Measurements from ENCODE around the gene DGKB. TPM values are rescaled to one million over a fixed set of nuclear protein-coding genes. Genes with fewer than 3 reads are reported as not detected.

The DGKB gene
- total RNA-seq, 8 experiments from 2014 or later, result 0.22 to 13.6 (median 9.0) TPM

- Histone ChIP-seq H3K4me1 (replicated peaks in 1 of 2) (no peaks in the 10 kb centered on the region), H3K4me3 (no peak overlapping the region), H3K27ac (no peak overlapping the region)
- no peak for ATAC-seq (replicated peaks in 6 of 8)
- in situ Hi-C loops (cut with MboI; ENCODE audit: low pct_unique_long_range_greater_than_20kb in 2 of 9, low sequenced_read_pairs in 9 of 9, unreplicated experiment in 9 of 9), result no loop called here
- 42 to 100% (median 59%) methylated on average over 1 to 2 of the region's 2 CpGs; no CpG with 5 or more reads in 1 of the 10 experiments for WGBS, 10 experiments
Observed at GRCh38 chr7:14630048-14630447, 272.5 kb downstream of the DGKB start.

- Histone ChIP-seq H3K4me3 (no peak overlapping the region), H3K4me1 (replicated peaks in 1 of 2) (no peaks in the 10 kb centered on the region), H3K27ac (no peak overlapping the region)
- in situ Hi-C loops (cut with MboI; ENCODE audit: low pct_unique_long_range_greater_than_20kb in 2 of 9, low sequenced_read_pairs in 9 of 9, unreplicated experiment in 9 of 9), result no loop called here
- WGBS, 10 experiments, result 17 to 100% (median 68%) methylated on average over 1 of the region's 1 CpG; no CpG with 5 or more reads in 2 of the 10 experiments
- no peak for ATAC-seq (replicated peaks in 6 of 8)
Observed at GRCh38 chr7:14628516-14628915, 274.0 kb downstream of the DGKB start.

GRCh38 chr7:14626076-14626475 is 276.5 kb downstream of the DGKB start:
- Histone ChIP-seq H3K27ac (no peak overlapping the region), H3K4me1 (replicated peaks in 1 of 2) (peaks cover 3 to 5% of the 10 kb centered on the region in 2 donors), H3K4me3 (no peak overlapping the region)
- in situ Hi-C loops (cut with MboI; ENCODE audit: low pct_unique_long_range_greater_than_20kb in 2 of 9, low sequenced_read_pairs in 9 of 9, unreplicated experiment in 9 of 9), result no loop called here
- ATAC-seq (replicated peaks in 6 of 8), result no peak
- WGBS, 10 experiments, result 55 to 100% (median 90%) methylated on average over 1 to 4 of the region's 4 CpGs; no CpG with 5 or more reads in 1 of the 10 experiments

- Histone ChIP-seq H3K27ac (no peak overlapping the region), H3K4me3 (no peak overlapping the region), H3K4me1 (replicated peaks in 1 of 2) (peaks cover 3 to 5% of the 10 kb centered on the region in 2 donors)
- in situ Hi-C loops (cut with MboI; ENCODE audit: low pct_unique_long_range_greater_than_20kb in 2 of 9, low sequenced_read_pairs in 9 of 9, unreplicated experiment in 9 of 9), result no loop called here
- peak in 5 of 8 experiments; percentile 48 to 76 (median 66) for ATAC-seq (replicated peaks in 6 of 8)
Observed at GRCh38 chr7:14622559-14622958, 280.0 kb downstream of the DGKB start.

- Histone ChIP-seq H3K27ac (no peak overlapping the region), H3K4me1 (replicated peaks in 1 of 2) (no peaks in the 10 kb centered on the region), H3K4me3 (no peak overlapping the region)
- no peak for ATAC-seq (replicated peaks in 6 of 8)
- in situ Hi-C loops (cut with MboI; ENCODE audit: low pct_unique_long_range_greater_than_20kb in 2 of 9, low sequenced_read_pairs in 9 of 9, unreplicated experiment in 9 of 9), result no loop called here
Observed at GRCh38 chr7:14606101-14606500, 296.4 kb downstream of the DGKB start.

GRCh38 chr7:14604606-14605005 is 297.9 kb downstream of the DGKB start:
- WGBS, 10 experiments, result 0 to 100% (median 86%) methylated on average over 1 to 2 of the region's 2 CpGs
- in situ Hi-C loops (cut with MboI; ENCODE audit: low pct_unique_long_range_greater_than_20kb in 2 of 9, low sequenced_read_pairs in 9 of 9, unreplicated experiment in 9 of 9), result no loop called here
- ATAC-seq (replicated peaks in 6 of 8), result no peak
- H3K4me3 ChIP-seq, result no peak overlapping the region
- no peaks in the 10 kb centered on the region for H3K4me1 ChIP-seq (replicated peaks in 1 of 2)
- no peak overlapping the region for H3K27ac ChIP-seq

GRCh38 chr7:14602851-14603250 is 299.7 kb downstream of the DGKB start:
- H3K27ac ChIP-seq, result no peak overlapping the region
- no peak overlapping the region for H3K4me3 ChIP-seq
- ATAC-seq (replicated peaks in 6 of 8), result no peak
- WGBS, 10 experiments, result 0 to 100% (median 80%) methylated on average over 1 of the region's 1 CpG; no CpG with 5 or more reads in 1 of the 10 experiments
- in situ Hi-C loops (cut with MboI; ENCODE audit: low pct_unique_long_range_greater_than_20kb in 2 of 9, low sequenced_read_pairs in 9 of 9, unreplicated experiment in 9 of 9), result no loop called here
- H3K4me1 ChIP-seq (replicated peaks in 1 of 2), result no peaks in the 10 kb centered on the region

GRCh38 chr7:14600766-14601367 is 301.7 kb downstream of the DGKB start:
- Histone ChIP-seq H3K4me1 (replicated peaks in 1 of 2) (no peaks in the 10 kb centered on the region), H3K4me3 (no peak overlapping the region), H3K27ac (no peak overlapping the region)
- WGBS, 10 experiments, result 17 to 100% (median 100%) methylated on average over 1 to 2 of the region's 2 CpGs; no CpG with 5 or more reads in 3 of the 10 experiments
- in situ Hi-C loops (cut with MboI; ENCODE audit: low pct_unique_long_range_greater_than_20kb in 2 of 9, low sequenced_read_pairs in 9 of 9, unreplicated experiment in 9 of 9), result no loop called here
- ATAC-seq (replicated peaks in 6 of 8), result no peak

- WGBS, 10 experiments, result 0 to 100% (median 75%) methylated on average over 1 to 3 of the region's 3 CpGs; no CpG with 5 or more reads in 1 of the 10 experiments
- Histone ChIP-seq H3K4me3 (no peak overlapping the region), H3K27ac (no peak overlapping the region), H3K4me1 (replicated peaks in 1 of 2) (no peaks in the 10 kb centered on the region)
- in situ Hi-C loops (cut with MboI; ENCODE audit: low pct_unique_long_range_greater_than_20kb in 2 of 9, low sequenced_read_pairs in 9 of 9, unreplicated experiment in 9 of 9), result no loop called here
- no peak for ATAC-seq (replicated peaks in 6 of 8)
Observed at GRCh38 chr7:14598978-14599377, 303.6 kb downstream of the DGKB start.

GRCh38 chr7:14596421-14596820 is 306.1 kb downstream of the DGKB start:
- no peak overlapping the region for H3K4me3 ChIP-seq
- no peaks in the 10 kb centered on the region for H3K4me1 ChIP-seq (replicated peaks in 1 of 2)
- ATAC-seq (replicated peaks in 6 of 8), result no peak
- in situ Hi-C loops (cut with MboI; ENCODE audit: low pct_unique_long_range_greater_than_20kb in 2 of 9, low sequenced_read_pairs in 9 of 9, unreplicated experiment in 9 of 9), result no loop called here
- H3K27ac ChIP-seq, result no peak overlapping the region

- no peak for ATAC-seq (replicated peaks in 6 of 8)
- no peak overlapping the region for H3K27ac ChIP-seq
- H3K4me1 ChIP-seq (replicated peaks in 1 of 2), result no peaks in the 10 kb centered on the region
- in situ Hi-C loops (cut with MboI; ENCODE audit: low pct_unique_long_range_greater_than_20kb in 2 of 9, low sequenced_read_pairs in 9 of 9, unreplicated experiment in 9 of 9), result no loop called here
- H3K4me3 ChIP-seq, result no peak overlapping the region
- WGBS, 10 experiments, result 19 to 100% (median 64%) methylated on average over 1 to 3 of the region's 3 CpGs; no CpG with 5 or more reads in 1 of the 10 experiments
Observed at GRCh38 chr7:14590206-14590605, 312.3 kb downstream of the DGKB start.

GRCh38 chr7:14585232-14585631 is 317.3 kb downstream of the DGKB start:
- Histone ChIP-seq H3K4me3 (no peak overlapping the region), H3K4me1 (replicated peaks in 1 of 2) (peaks cover 0 to 2% of the 10 kb centered on the region in 2 donors), H3K27ac (no peak overlapping the region)
- WGBS, 10 experiments, result 0 to 100% (median 91%) methylated on average over 1 to 2 of the region's 2 CpGs; no CpG with 5 or more reads in 1 of the 10 experiments
- no peak for ATAC-seq (replicated peaks in 6 of 8)
- in situ Hi-C loops (cut with MboI; ENCODE audit: low pct_unique_long_range_greater_than_20kb in 2 of 9, low sequenced_read_pairs in 9 of 9, unreplicated experiment in 9 of 9), result no loop called here

- Histone ChIP-seq H3K4me1 (replicated peaks in 1 of 2) (peaks cover 0 to 2% of the 10 kb centered on the region in 2 donors), H3K4me3 (no peak overlapping the region), H3K27ac (no peak overlapping the region)
- ATAC-seq (replicated peaks in 6 of 8), result no peak
- in situ Hi-C loops (cut with MboI; ENCODE audit: low pct_unique_long_range_greater_than_20kb in 2 of 9, low sequenced_read_pairs in 9 of 9, unreplicated experiment in 9 of 9), result no loop called here
Observed at GRCh38 chr7:14583518-14583917, 319.0 kb downstream of the DGKB start.

GRCh38 chr7:14582010-14582409 is 320.5 kb downstream of the DGKB start:
- ATAC-seq (replicated peaks in 6 of 8), result no peak
- in situ Hi-C loops (cut with MboI; ENCODE audit: low pct_unique_long_range_greater_than_20kb in 2 of 9, low sequenced_read_pairs in 9 of 9, unreplicated experiment in 9 of 9), result no loop called here
- Histone ChIP-seq H3K4me1 (replicated peaks in 1 of 2) (peaks cover 0 to 2% of the 10 kb centered on the region in 2 donors), H3K4me3 (no peak overlapping the region), H3K27ac (no peak overlapping the region)
- WGBS, 10 experiments, result 25 to 100% (median 80%) methylated on average over 2 to 4 of the region's 4 CpGs
